ENCODE results near the gene RAP1GAP2.
A peak's percentile ranks its signal among the peaks of the same experiment; 100 is the strongest.

Gene RAP1GAP2

GRCh38 chr17:2786176-2786881 lies 9.9 kb upstream of the RAP1GAP2 start:
- DNase-seq, result no peak

DNA sequence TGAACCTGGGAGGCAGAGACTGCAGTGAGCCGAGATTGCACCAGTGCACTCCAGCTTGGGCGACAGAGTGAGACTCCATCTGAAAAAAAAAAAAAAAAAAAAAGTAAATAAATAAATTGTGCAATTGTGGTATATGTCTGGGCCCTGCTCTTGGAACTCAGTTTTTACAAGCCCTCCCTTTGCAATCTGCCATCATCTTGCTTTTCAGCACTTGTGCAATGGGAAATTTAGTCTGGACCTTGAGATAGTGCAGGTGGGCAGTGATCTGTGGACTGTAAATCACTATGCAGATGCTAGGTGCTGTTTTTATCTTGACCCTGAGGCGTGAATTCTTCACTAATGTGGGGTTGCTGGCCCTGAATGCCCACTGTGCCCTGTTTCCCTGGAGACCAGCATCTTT lies 6.5 kb upstream of the RAP1GAP2 start:
- no peak for DNase-seq

GRCh38 chr17:2792366-2793169 lies 3.7 kb upstream of the RAP1GAP2 start:
- no peak for DNase-seq

GRCh38 chr17:2794111-2794803 lies 2.0 kb upstream of the RAP1GAP2 start:
- DNase-seq, result no peak

GRCh38 chr17:2795441-2796163 lies 636 bp upstream of the RAP1GAP2 start:
- DNase-seq, result no peak

DNA sequence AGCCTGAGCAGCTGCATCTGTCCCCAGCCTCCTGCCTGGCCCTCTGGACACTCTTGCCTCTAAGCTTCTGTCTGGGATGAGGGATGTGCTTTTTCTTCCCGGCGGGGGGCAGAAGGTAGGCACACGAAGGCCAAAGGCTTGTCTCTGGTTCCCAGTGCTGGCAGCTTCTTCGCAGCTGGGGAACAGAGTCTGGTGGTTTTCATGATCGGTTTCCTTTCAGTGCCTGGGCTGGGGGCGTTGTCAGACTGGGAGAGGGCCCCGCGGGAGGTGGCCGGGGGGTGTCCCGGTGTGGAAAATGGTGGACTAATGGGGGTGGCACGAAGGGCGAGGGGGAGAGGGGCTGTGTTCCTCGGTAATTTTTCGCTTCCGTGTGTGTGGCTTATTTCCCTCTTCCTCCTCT lies 988 bp downstream of the RAP1GAP2 start:
- no peak for DNase-seq

- peak; percentile 50 for DNase-seq
Measured at GRCh38 chr17:2797637-2798036, 1.4 kb downstream of the RAP1GAP2 start.

GRCh38 chr17:2798188-2798587 lies 1.9 kb downstream of the RAP1GAP2 start:
- no peak for DNase-seq

GRCh38 chr17:2798678-2799077 lies 2.4 kb downstream of the RAP1GAP2 start:
- no peak for DNase-seq

- no peak for DNase-seq
Measured at GRCh38 chr17:2799653-2800052, 3.4 kb downstream of the RAP1GAP2 start.

GRCh38 chr17:2800367-2800766 lies 4.1 kb downstream of the RAP1GAP2 start:
- DNase-seq, result no peak

GRCh38 chr17:2801841-2802240 lies 5.6 kb downstream of the RAP1GAP2 start:
- DNase-seq, result no peak

DNA sequence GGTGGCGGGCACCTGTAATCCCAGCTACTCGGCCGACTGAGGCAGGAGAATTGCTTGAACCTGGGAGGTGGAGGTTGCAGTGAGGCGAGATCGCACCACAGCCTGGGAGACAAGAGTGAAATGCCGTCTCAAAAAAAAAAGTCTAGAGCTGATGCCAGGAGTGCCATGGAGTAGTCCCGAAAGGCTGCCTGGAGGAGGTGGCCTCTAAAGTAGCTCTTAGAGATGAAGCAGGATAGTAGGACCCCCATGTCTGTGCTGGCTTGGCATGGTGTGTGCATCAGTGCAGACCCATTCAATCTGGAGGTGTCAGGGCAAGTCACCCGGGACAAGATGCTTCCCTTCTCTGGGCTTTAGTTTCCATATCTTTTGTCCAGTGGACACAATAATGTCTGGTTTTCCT lies 6.3 kb downstream of the RAP1GAP2 start:
- no peak for DNase-seq

GRCh38 chr17:2803386-2803785 lies 7.1 kb downstream of the RAP1GAP2 start:
- no peak for DNase-seq

- DNase-seq, result no peak
Measured at GRCh38 chr17:2803971-2804370, 7.7 kb downstream of the RAP1GAP2 start.

DNA sequence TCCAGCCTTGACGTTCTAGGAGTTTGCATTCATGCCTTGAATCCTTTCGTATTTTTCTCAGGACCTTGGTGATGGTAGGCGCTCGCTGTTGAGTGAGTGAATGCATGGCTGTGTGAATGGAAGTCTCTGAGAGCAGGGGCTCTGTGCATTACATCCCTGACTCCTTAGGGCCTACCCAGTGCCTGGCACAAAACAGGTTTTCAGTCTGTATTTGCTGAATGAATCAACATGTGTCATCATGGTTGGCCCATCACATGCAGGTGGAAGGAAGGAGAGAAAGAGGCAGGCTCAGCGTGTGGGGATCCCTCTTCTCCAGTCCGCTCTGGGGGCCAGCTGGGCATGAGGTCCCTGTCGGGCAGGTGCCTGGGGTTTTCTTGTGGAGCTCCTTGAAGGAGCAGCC lies 8.7 kb downstream of the RAP1GAP2 start:
- no peak for DNase-seq

- DNase-seq, result no peak
Measured at GRCh38 chr17:2805961-2806360, 9.7 kb downstream of the RAP1GAP2 start.

- no peak for DNase-seq
Measured at GRCh38 chr17:2808367-2809335, 12.4 kb downstream of the RAP1GAP2 start.

DNA sequence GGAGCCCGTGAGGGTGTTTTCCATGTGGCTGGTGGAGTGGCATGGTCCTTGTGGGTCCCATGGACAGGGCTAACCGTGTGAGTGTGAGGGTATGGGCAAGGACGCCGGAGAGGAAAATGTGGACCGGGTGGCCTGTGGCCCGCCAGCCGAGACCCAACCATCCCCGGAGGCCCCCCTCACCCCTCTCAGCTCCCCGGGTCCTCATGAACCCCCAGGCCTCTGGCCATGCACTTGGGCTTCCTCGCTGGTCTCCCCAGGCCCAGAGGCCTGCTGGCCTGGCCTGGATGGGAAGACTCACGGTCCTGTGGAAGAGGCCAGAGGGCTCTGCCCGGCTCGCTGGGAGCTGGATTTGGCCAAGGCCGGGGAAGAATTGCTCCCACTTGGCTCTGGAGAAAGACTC lies 13.1 kb downstream of the RAP1GAP2 start:
- DNase-seq, result no peak

- no peak for DNase-seq
Measured at GRCh38 chr17:2814049-2814448, 17.8 kb downstream of the RAP1GAP2 start.

DNA sequence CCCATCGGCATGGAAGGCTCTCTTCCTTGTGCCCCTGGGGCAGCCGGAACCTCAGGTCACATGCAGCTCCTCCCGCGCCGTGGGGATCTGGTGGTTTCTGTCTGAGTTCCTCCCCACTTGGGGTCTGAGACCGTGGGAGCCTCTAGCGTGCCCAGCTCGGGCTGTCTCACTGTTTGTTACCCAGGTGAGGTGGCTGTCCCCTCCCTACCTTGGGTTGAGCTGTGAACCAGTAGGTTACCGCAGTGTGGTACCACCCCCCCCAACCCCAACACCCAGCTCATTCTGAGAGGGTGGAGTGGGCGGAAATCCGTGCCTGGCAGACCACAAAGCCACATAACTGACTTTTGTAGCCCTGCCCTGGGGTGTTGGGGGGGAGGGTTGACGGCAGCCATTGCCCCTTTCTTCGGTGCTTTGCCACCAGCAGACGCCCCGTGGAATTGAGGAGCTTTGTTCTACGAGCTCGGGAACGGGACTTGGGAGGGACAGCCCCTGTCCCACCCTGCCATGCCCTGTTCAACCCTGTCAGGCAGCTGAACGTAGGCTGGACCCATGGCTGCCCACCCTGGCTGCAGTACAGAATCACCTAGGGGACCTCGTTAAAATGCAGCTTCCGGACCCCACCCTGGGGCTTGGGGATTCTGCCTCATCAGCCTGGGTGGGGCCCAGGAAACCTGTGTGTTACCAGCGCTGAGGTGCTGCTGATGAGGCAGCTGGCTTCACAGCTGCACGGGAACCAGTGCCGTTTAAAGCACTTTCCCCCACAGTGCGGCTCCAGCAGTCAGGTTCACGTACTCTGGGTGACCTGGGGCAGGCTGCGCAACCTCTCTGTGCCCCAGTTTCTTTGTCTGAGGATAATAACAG lies 18.5 kb downstream of the RAP1GAP2 start:
- no peak for DNase-seq

Measured in DMS79 treated with DMSO at 0.1 percent for 48 hours (cell line).